ENCODE results near the gene CYB561D1.
A peak's percentile ranks its signal among the peaks of the same experiment; 100 is the strongest.

Gene CYB561D1

DNA sequence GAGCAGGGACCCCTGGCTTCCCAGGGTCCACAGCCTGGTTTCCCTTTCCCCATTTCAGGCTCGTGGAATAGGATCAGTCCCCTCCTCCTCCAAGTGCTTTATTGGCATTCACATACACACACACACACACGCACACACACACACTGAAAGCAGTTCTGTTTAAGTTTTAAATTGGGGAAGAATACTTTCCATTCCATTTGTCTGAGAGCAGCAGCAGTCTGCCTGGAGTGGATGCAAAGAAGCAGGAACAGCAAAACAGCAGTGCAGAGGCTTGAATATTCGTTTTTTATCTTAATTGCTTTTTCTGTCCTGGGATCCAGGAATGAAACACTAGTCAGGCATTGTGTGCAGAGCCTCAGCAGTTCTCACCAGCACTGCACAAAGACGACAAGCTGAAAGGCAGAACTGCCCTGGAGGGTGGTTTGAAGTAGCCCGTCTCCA lies 7.1 kb downstream of the CYB561D1 start:
- ATAC-seq = peak; percentile 40
- TF ChIP-seq OSR1 (CRISPR knock-in tag; IDR thresholded peaks at IDR 0.05) = no peak
- no peak for TF ChIP-seq ESRRG (CRISPR knock-in tag; IDR thresholded peaks at IDR 0.05)
- no peak for TF ChIP-seq TSHZ2 (CRISPR knock-in tag; IDR thresholded peaks at IDR 0.05)
- no peak for TF ChIP-seq ZFP30 (CRISPR knock-in tag; IDR thresholded peaks at IDR 0.05)
- no peak for TF ChIP-seq ZC3H10 (CRISPR knock-in tag; IDR thresholded peaks at IDR 0.05)
- no peak for TF ChIP-seq CREB5 (CRISPR knock-in tag; IDR thresholded peaks at IDR 0.05; ENCODE audit: low read depth)

GRCh38 chr1:109501644-109502363 lies 7.9 kb downstream of the CYB561D1 start:
- ATAC-seq = no peak
- TF ChIP-seq ESRRG (CRISPR knock-in tag; IDR thresholded peaks at IDR 0.05) (no peak), OSR1 (CRISPR knock-in tag; IDR thresholded peaks at IDR 0.05) (no peak), PATZ1 (CRISPR knock-in tag; IDR thresholded peaks at IDR 0.05; ENCODE audit: borderline replicate concordance) (no peak), RARB (CRISPR knock-in tag; IDR thresholded peaks at IDR 0.05) (no peak), GLIS3 (CRISPR knock-in tag; IDR thresholded peaks at IDR 0.05) (no peak), ZNF565 (CRISPR knock-in tag; conservative IDR thresholded peaks at IDR 0.05; ENCODE audit: low read depth) (no peak), ZFP30 (CRISPR knock-in tag; IDR thresholded peaks at IDR 0.05) (no peak), CSDC2 (CRISPR knock-in tag; IDR thresholded peaks at IDR 0.05) (no peak), ZNF8 (CRISPR knock-in tag; IDR thresholded peaks at IDR 0.05) (no peak)

DNA sequence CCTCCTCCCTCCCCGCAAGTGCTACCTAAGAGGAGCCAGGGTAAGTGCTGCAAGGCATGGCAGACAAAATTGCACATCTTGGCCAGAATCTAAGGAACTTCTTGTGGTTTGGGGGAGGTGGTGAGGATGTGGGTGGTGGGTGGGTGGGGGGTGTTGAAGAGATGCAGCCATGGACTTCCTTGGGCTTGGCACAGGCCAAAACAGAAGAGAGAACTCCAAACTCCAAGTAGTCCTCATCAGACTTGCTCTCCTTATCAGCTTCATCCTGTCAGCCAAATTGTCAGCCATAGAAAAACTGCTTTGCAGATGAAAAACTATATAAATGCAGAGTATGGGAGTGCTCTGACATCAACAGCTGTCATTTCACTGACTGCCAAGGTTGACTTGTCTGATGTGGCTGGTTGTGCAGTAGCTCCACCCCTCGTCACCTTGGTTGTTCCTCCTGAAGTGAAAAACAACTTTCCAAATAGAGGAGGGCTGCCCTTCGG lies 8.5 kb downstream of the CYB561D1 start:
- ATAC-seq = no peak
- TF ChIP-seq CSDC2 (CRISPR knock-in tag; IDR thresholded peaks at IDR 0.05) (no peak), ESRRG (CRISPR knock-in tag; IDR thresholded peaks at IDR 0.05) (no peak), ZFP30 (CRISPR knock-in tag; IDR thresholded peaks at IDR 0.05) (no peak), OSR1 (CRISPR knock-in tag; IDR thresholded peaks at IDR 0.05) (no peak), TCF4 (CRISPR knock-in tag; IDR thresholded peaks at IDR 0.05; ENCODE audit: borderline replicate concordance) (no peak), SNAI2 (CRISPR knock-in tag; IDR thresholded peaks at IDR 0.05) (no peak), ISL1 (CRISPR knock-in tag; IDR thresholded peaks at IDR 0.05) (no peak), ZNF70 (CRISPR knock-in tag; IDR thresholded peaks at IDR 0.05) (no peak), ZC3H10 (CRISPR knock-in tag; IDR thresholded peaks at IDR 0.05) (no peak), TSHZ2 (CRISPR knock-in tag; IDR thresholded peaks at IDR 0.05) (no peak)

GRCh38 chr1:109503935-109504334 lies 10.0 kb downstream of the CYB561D1 start:
- TF ChIP-seq ISL1 (CRISPR knock-in tag; IDR thresholded peaks at IDR 0.05) = no peak
- no peak for TF ChIP-seq SNAI2 (CRISPR knock-in tag; IDR thresholded peaks at IDR 0.05)
- TF ChIP-seq RARB (CRISPR knock-in tag; IDR thresholded peaks at IDR 0.05) = no peak
- no peak for TF ChIP-seq PPARA (CRISPR knock-in tag; IDR thresholded peaks at IDR 0.05; ENCODE audit: borderline replicate concordance)
- no peak for TF ChIP-seq GLIS3 (CRISPR knock-in tag; IDR thresholded peaks at IDR 0.05)
- no peak for TF ChIP-seq CREB5 (CRISPR knock-in tag; IDR thresholded peaks at IDR 0.05; ENCODE audit: low read depth)
- no peak for TF ChIP-seq ESRRG (CRISPR knock-in tag; IDR thresholded peaks at IDR 0.05)
- TF ChIP-seq ZNF565 (CRISPR knock-in tag; conservative IDR thresholded peaks at IDR 0.05; ENCODE audit: low read depth) = no peak
- TF ChIP-seq TOX (CRISPR knock-in tag; IDR thresholded peaks at IDR 0.05; ENCODE audit: borderline replicate concordance) = no peak
- TF ChIP-seq ARNTL (CRISPR knock-in tag; IDR thresholded peaks at IDR 0.05; ENCODE audit: borderline replicate concordance, low read depth) = no peak
- TF ChIP-seq ZFP30 (CRISPR knock-in tag; IDR thresholded peaks at IDR 0.05) = no peak
- ATAC-seq = no peak

Measured in SK-N-SH treated with all-trans-retinoic acid at 6 μM for 48 hours (cell line).